ENCODE measurements around the gene TMEM217.

Gene TMEM217

DNA sequence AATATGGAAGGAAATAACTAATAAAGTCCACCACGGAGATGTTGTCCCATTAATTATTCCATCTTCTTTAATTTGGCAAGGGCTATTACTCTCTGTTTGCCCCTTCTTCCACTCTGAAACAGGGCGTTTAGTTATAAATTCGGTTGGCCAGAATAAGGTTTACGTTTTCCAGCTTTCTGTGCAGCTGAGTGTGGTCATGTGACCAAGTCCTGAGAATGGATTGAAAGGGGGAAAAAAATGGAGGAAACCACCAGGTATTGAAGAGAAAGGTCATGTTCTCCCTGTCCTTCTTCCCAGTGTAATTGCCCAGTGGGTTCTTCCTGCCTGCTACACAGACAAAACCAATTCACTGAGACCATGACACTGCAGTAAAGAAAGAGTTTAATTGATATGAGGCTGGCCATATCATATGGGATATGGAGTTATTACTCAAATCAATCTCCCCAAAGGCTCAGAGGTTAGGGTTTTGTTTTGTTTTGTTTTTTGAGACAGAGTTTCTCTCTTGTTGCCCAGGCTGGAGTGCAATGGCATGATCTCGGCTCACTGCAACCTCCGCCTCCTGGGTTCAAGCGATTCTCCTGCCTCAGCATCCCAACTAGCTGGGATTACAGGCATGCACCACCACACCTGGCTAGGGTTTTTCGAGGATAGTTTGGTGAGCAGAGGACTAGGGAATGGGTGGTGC lies 14.7 kb downstream of the TMEM217 start:
- no peak for DNase-seq (ENCODE audit: low spot score)

DNA sequence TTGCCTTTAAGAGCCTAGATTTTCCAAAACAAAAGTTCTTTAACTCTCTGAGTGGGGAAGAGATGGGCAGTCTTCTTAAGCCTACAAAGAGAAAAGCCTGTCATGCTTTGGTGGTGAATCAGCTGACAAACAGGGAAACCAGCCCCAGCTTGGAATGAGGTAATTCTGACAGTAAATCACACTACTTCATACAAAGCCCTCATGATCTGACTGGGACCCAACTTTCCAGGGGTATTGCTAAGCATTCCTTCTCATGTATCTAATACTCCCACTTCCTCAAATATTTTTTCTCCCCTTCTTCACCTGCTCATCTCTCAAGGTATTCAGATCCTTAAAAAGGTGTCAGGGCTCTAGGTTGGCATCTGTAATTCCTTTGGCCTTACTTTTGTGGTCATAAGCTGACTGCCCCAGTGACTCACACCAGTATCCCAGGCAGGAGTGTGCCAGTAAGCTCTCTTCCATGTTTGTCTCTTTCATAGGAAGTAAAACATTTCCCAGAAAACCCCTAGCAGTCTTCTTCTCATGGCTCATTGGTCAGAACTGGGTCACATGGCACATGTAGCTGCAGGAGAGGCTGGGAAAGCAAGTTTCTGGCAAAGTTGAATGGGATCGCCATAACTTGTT lies 15.4 kb downstream of the TMEM217 start:
- DNase-seq (ENCODE audit: low spot score): peak; percentile 88

DNA sequence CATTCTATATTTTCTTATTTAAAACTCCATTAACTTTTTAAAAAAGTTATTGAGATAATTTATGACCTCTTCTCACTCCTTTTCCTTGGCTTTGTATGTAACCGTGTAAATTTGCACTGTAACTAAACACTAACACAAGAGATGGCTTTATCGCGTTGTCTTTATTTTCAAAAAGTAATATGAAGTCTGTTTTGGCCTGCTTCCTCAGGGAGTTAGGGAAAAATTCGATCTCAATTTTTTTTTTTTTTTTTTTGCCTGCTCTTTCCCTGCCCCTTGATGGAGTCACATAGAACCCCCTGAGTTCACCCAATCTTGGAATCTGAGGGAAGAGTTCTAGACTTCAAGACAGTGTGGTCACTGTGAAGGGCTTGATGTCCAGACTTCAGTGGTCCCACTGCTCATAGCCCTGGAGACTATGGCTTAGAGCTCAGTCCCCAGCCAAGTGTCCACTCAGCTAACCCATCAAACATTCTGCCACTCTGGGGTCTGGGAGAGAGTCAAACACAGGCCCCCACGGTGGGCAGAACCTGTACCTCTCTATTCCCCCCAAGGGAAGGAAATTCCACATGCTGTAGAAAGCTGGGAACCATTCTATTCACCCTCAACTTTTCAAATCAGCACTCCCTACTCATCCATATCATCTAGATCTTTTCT lies 16.0 kb downstream of the TMEM217 start:
- no peak for DNase-seq (ENCODE audit: low spot score)

DNA sequence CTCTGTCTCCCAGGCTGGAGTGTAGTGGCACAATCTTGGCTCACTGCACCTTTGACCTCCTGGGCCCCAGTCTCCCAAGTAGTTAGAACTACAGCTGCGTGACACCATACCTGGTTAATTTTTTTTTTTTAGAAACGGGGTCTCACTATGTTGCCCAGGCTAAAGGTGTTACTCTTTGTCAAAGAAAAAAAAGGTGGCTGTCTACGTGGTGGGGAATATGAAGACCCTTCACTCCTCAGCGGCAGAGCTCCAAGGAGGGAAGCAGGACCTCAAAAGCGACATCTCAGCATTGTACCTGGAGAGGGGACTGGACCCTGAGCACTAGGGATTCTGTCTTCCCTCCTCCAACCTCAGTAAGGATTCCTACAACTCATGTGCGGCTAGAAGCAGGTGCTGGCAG lies 16.8 kb downstream of the TMEM217 start:
- DNase-seq (ENCODE audit: low spot score): no peak

DNA sequence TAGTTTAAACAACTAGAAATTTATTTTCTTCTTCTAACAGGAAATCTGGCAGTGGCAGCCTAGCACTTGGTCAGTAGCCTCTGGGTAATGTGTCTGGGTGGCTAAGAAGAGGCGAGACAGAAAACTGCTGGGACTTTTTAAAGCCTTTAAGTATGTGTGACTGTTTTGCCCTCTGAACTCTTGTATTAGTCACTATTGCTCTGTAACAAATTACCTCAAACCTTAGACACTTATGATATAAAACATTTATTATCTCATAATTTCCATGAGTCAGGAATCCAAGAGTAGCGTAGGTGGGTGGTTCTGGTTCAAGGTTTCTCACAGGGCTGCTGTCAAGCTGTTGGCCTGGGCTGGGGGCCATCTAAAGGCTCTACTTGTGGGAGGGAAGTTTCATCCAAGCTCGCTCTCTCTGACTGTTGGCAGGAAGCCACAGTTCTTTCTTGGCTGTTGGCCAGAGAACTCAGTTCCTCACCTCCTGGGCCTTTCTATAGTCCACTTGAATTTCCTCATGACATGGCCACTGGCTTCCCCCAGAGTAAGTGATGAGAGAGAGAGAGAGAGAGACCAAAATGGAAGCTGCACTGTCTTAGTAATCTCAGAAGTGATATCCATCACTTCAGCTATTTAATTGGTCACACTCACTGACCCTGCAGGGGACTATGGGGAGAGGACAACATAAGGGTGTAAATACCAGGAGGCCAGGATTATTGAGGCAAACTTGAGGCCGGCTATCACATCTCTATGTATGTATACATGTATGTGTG lies 17.8 kb downstream of the TMEM217 start:
- DNase-seq (ENCODE audit: low spot score): peak; percentile 65

DNA sequence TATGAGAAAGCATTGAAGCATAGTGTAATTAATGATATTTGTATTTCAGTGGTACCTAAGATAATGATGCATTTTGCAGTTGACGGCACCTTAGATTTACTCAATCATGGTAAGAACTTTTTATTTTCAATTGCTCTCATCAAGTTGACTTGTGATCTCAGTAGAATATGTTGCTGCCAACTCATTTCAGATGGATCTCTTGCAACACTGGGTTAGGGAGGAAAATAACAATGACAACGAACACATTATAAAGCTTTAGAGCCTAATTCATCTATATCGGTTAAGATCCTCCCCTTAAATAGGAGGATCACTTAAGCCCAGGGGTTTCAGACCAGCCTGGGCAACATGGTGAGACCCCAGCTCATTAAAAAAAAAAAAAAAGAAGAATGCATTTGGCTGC lies 18.4 kb downstream of the TMEM217 start:
- DNase-seq (ENCODE audit: low spot score): no peak

DNA sequence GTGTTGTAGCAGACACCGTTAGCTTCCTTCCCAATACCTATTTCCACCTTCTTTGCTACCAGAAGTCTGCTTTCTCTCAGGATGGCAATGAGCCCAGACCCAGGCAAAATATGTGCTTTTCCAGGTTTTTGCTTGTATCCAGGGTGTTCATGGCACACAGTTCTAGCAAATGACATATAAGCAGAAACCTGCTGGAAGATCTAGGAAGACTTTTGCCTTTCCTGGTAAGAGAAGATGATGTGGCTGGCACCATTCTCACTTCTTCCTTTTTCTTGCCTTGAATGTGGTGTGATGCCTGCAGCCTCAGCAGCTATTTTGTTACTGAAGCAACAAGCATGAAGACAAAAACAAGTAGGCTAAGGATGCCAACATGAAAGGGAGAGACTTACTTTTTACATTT lies 19.6 kb downstream of the TMEM217 start:
- no peak for DNase-seq (ENCODE audit: low spot score)

DNA sequence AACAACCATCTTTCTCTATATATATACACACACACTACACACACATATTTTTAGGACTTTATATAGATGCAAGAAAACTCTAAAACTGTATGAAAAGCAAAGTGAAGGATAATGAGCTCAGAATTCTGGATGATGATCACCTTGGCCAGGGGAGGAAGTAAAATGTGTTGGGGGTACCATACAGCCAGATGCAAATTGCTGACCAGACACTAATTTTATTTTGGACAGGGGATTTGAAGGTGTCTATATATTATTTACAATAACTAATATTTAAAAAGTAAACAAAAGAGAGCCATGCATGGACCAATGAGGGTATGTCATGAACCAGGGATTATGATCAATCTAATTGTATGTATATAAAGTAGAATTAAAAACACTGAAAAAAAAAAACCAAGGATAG lies 20.2 kb downstream of the TMEM217 start:
- DNase-seq (ENCODE audit: low spot score): no peak

DNA sequence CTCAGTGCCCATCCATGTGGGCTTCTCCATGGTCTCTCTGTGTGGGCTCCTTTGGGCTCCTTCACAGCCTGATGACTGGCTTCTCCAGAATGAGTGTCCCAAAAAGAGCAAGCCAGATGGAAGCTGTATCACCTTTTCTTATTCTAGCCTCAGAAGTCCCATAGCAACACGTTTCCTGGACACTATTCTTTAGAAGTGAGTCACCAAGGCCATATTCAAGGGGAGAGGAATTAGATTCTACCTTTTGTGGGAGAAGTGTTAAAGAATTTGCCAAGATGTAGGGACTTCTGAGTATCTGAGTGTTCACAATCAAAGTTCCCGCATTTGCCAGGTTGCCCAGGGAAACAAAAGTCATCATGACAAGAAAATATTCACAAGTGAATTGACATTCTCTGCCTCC lies 21.0 kb downstream of the TMEM217 start:
- DNase-seq (ENCODE audit: low spot score): no peak

DNA sequence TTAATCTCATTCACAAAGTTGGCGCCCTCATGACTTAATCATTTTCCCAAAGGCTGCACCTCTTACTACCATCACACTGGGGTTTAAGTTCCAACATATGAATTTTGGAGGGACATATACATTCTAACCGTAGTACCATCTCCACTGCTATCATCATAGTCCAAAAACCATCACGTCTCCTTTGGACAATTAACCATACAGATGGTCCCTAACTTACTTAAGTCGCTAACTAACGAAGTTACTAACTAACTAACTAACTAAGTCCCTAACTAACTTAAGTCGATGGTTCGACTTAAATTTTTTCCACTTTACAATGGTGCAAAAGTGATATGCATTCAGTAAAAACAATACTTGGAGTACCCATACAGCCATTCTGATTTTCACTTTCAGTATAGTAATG lies 24.4 kb downstream of the TMEM217 start:
- DNase-seq (ENCODE audit: low spot score): no peak

DNA sequence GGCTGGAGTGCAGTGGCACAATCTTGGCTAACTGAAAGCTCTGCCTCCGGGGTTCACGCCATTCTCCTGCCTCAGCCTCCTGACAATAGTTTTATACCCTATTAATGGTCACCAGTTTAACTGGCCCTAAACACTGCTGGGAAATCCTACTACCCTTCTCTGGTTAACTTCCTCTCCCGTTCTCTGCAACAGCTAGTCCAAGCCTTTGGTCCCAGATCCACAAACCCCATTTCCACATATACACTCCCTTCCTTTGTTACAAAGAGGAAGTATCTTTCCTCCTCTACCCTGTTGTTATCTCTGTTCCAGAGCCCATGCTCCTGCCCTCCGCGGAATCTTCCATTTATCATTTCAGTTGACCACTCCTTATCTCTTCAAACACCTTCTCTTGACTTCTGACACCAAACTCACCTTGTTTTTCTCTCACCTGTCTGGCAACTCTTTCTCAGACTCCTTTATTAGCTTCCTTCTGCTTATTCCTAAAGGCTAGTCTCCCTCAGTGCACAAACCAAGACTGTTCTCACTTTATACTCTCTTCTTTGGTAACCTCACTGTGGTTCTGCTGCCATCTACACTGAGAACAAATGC lies 25.4 kb downstream of the TMEM217 start:
- no peak for DNase-seq (ENCODE audit: low spot score)

DNA sequence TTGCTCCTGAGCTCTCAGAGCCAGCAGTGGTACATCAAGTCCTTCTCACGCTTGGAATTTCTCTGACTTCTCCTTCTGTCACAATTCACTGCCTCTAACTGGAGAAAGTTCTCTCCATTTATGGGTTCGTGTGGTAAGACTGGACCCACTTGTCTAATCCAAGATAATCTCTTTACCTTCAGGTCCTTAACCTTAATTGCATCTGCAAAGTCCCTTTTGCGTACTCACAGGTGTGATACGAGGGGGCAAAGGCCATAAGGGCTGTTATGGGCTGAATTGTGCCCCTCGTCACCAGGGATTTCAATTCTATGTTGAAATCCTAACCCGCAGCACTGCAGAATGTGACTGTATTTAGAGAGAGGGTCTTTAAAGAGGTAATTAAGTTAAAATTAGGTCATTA lies 27.8 kb downstream of the TMEM217 start:
- DNase-seq (ENCODE audit: low spot score): no peak

DNA sequence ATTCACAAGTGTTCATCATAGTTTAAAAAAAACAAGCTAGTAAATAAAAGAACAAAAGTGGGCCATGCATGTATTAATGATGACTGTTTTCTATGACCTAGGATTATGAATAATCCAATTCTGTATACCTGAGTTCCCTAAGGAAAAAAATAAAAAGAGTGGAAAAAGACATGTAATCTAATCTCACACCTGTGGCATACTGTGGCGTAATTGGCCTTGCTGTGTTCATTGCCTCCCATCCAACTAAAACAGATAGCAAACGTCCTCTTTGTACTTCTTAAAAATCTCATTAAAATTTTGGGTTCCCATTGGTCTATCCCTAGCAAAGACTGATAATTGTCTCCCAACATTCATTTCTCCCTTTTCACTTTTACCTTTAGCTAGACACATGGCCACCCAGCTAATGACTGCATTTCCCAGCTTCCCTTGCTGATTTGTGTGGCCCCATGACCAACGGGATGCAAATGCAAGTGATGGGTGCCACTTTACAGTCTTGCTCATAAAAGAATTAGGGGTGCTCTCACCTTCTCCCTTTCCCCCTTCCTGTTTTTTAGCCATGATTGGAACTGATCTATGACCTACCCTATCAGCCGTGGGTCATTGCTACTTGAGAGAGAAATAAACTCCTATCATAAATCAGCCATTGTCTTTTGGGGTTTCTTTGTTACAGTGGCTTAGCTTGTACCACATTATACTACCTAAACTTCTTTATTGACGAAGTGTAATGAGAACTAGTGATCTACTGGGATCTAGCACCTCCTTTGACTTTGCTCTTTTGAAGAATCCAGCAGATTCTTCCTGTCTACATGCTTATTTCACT lies 32.4 kb downstream of the TMEM217 start:
- no peak for DNase-seq (ENCODE audit: low spot score)

DNA sequence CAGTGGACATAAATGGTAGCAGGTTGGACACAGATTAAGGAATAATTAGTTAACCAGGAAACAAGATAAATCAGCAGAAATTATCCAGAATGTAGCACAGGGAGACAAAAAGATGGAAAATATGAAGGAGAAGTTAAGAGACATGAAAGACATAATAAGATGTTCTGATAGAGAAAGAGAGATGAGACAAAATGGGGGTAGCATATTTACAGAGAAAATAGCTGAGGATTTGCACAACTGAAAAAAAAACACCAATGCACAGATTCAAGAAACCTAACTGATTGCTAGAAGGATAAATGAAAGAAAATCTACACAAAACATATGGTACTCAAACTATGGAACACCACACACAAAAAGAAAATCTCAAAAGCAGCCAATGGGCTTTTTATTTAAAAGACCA lies 35.0 kb downstream of the TMEM217 start:
- DNase-seq (ENCODE audit: low spot score): no peak

DNA sequence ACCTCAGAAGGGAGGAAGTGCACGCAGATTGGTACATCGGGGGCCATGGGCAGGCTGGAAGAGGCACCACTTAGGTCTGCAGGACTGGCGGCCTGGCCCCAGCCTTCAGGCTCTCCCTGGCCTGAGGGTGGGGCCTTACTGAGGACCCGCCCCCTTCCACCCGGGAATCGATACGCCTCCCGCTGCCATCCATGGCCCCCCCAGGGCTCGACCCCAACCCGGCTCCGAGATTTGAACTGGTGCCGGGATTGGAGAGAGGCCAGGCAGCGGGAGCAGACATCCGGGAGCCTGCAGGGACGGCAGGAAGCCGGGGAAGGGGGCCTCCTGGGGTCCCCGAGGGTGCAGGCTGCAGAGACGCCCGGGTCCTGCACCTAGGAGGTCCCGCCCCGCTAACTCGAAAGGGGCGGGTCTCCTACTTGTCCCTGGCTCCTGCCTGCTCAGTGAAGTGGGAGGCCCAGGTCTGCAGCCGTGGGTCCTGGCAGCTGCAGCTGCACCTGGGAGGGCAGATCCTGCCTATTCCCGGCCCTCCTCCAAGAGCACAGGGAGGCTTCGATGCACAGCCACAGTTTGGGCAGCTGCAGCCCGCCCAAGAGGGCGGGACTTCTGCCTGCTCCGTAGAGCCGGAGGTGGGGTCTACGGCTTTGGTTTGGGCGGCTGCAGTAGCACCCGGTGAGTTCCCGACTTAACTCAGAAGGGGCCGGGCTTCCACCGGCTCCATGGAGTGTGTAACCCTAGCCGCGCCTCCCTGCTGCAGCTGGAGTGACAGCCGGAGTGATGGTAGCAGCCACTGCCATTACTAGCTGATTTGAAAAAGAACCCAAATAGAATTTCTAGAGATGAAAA lies 35.6 kb downstream of the TMEM217 start:
- peak; percentile 78 for DNase-seq (ENCODE audit: low spot score)

DNA sequence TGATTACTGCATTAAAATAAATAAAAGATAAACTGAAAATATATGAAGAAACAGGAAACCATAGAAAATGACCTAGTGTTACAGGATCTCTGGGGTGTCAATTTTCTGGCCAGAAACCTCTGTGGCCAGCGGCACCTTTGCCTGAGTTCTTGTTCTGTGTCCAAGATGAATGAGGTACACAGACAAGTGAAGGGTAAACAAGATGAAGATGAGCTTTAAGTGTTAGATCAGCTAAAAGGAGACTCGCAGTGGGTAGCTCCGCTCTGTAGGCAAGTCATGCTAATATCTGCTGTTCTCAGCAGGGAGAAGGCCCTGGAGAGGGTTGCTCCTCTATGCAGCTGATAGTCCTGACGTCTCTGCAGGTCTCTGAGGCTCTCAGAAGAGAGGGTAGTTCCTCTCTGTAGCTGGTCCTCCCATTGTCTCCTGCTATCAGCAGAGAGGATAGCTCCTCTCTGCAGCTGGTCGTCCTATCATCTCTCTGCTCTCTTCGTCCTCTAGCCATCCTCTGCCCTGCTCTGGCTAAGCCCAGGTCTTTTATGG lies 36.3 kb downstream of the TMEM217 start:
- no peak for DNase-seq (ENCODE audit: low spot score)

DNA sequence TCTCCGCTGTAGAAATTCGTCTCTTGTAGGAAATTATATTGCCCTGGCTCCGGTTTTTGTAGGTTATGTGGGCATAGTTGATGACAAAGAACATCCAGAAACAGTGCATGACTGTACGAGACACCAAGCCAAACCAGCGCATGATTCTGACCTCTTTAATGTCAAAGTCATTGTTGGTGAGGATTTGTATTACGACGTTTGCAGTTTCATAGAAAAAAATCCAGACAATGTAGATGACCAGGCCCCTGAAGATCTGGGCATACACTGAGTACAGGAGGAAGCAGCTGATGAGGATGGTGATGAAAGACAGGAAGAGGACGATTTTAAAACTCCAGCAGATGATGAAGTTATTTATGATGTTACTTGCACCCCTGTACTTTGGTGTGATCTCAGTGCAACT lies 39.4 kb downstream of the TMEM217 start:
- no peak for DNase-seq (ENCODE audit: low spot score)

DNA sequence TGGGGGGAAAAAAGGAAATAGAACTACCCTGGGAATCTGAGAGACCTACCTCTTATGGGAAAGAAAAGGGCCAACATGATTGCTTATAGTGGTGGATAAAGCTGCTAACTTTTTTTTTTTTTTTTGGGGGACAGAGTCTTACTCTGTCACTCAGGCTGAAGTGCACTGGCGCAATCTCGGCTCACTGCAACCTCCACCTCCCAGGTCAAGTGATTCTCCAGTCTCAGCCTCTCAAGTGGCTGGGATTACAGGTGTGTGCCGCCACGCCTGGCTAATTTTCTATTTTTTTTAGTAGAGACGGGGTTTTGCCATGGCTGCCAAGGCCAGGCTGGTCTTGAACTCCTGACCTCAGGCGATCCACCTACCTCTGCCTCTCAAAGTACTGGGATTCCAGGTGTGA lies 39.9 kb downstream of the TMEM217 start:
- DNase-seq (ENCODE audit: low spot score): no peak

DNA sequence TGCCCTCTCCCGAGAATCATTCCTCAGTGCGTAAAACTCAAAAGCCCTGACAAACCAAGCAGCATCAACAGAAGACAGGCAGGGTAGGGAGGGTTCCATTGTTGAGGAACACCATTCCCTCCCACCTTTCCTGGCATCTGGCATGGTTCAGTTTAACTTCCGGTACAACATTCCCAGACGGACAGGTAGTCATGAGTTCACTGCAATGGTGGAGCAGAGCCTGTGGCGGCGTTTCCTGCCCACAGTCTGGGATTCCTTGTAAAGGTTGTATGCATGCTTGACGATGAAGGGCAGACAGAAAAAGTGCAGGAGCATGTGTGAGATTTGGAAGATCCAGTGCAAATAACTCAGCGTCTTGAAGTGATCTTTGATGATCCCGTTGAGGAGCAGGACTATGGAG lies 45.7 kb downstream of the TMEM217 start:
- no peak for DNase-seq (ENCODE audit: low spot score)

DNA sequence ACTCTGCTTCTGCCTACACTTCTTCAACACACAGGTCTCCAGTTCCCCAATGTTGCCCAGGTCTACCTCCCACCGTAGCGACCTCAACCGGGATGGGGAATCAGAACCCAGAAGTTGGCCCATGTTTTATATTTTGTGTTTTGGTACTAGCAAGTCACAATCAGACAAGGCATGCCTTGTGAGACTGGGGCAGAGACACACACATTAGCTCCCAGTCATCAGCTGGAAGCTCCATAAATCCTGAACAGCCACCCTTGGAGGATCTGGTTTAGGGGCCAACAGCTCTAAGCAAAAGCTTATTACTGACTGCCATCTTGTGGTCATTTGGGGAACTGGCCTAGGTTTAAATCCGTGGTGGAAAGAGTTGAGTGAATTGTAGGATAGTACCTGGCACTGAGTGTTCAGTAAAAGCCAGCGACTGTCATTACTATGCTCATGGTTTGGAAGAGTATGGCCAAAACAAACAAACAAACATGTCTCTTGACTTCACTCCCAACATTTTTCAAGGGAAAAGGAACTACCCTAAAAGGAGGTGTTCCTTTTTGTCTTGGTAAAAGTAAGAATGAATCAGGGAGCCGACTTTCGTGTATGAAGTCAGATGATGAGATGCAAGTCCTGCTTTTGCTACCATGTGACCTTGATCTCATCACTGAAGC lies 47.5 kb downstream of the TMEM217 start:
- peak; percentile 86 for DNase-seq (ENCODE audit: low spot score)
